K562 (cell line): ENCODE measurements around the gene KATNAL1. TPM values are rescaled to one million over a fixed set of nuclear protein-coding genes. Genes with fewer than 3 reads are reported as not detected.

Source experiments
- ATAC-seq: fragments of 200-7000 bp; cut with Tn5 transposase; 3 replicates; pipeline ENCODE4 v1.9.1; 2020; ENCODE audit warnings: moderate library complexity
- BruUV-seq: library from RNA; stranded (reverse); fragments of 400-500 nt; replicated peaks from 2 replicates; lab custom pipeline; 2021; lab: Mats Ljungman, UMichigan
- CTCF ChIA-PET: fragments of 300-600 bp; formaldehyde crosslinking; extraction: SDS; loops from one replicate; lab custom pipeline; 2021; ENCODE audit warnings: low intra/inter-chr PET ratio; lab: Yijun Ruan, JAX
- POLR2A ChIA-PET: fragments of 300-600, 350-650 bp; sonication (Branson Sonifier 250); formaldehyde crosslinking; extraction: SDS; loops from one replicate; lab custom pipeline; 2021; ENCODE audit warnings: antibody characterized with exemption, inconsistent platforms; lab: Yijun Ruan, JAX
- DNase-seq, 4 experiments: peaks; one replicate each; pipeline versions ENCODE4 v3.0.0 to v3.0.0-alpha.2; 2011 to 2018; ENCODE audit warnings: low spot score in 3 of 4, mixed read lengths in 3 of 4; ENCODE audit errors: extremely low read depth in 1 of 4
- FAIRE-seq: peaks from 2 replicates; lab custom pipeline; 2011; peaks lifted over from hg19 to GRCh38; lab: Jason Lieb, UNC
- H2AFZ ChIP-seq: 2 replicates; pipeline ENCODE4 v1.6.0; 2011; ENCODE audit warnings: low read depth, low read length, control low read depth, inconsistent platforms
- H3K27ac ChIP-seq: fragments of 200-600 bp; 3 replicates; pipeline ENCODE4 v1.8.0; 2011; ENCODE audit warnings: low read depth, mild to moderate bottlenecking, control low read depth, inconsistent platforms, low read length, moderate library complexity, mixed read lengths; ENCODE audit errors: extremely low read depth
- H3K27me3 ChIP-seq, 2 experiments: fragments of 300-600 bp in 1 of 2; 2 replicates in 1 of 2; 3 replicates in 1 of 2; pipeline versions ENCODE4 v1.6.0 to v1.8.0; 2011; ENCODE audit warnings: inconsistent platforms in 2 of 2, low read length in 2 of 2, mild to moderate bottlenecking in 1 of 2, mixed read lengths in 1 of 2, moderate library complexity in 1 of 2; ENCODE audit not compliant: control insufficient read depth in 2 of 2, insufficient read depth in 2 of 2
- H3K36me3 ChIP-seq: fragments of 300-600 bp; 3 replicates; pipeline ENCODE4 v1.8.0; 2011; ENCODE audit warnings: mild to moderate bottlenecking, low read length, inconsistent platforms; ENCODE audit not compliant: control insufficient read depth, insufficient read depth
- H3K4me1 ChIP-seq, 2 experiments: fragments of 200-600 bp in 1 of 2; replicated peaks in 1 of 2; 2 replicates in 1 of 2; 3 replicates in 1 of 2; pipeline versions ENCODE4 v1.5.1 to v1.8.0; 2011; ENCODE audit warnings: inconsistent platforms in 2 of 2, low read length in 2 of 2, mild to moderate bottlenecking in 1 of 2, mixed read lengths in 1 of 2, moderate library complexity in 1 of 2; ENCODE audit not compliant: control insufficient read depth in 2 of 2, insufficient read depth in 2 of 2
- H3K4me2 ChIP-seq: 2 replicates; pipeline ENCODE4 v1.6.1; 2011; ENCODE audit warnings: low read length, control low read depth, inconsistent platforms, mixed read lengths; ENCODE audit not compliant: insufficient read depth
- H3K4me3 ChIP-seq: fragments of 200-600 bp; sonication (generic), shearing (Covaris generic); 2 replicates; pipeline ENCODE4 v1.5.1; 2016; ENCODE audit warnings: control low read depth, inconsistent platforms
- H3K79me2 ChIP-seq: fragments of 200-600 bp; 3 replicates; pipeline ENCODE4 v1.8.0; 2011; ENCODE audit warnings: low read length, inconsistent platforms; ENCODE audit not compliant: control insufficient read depth, insufficient read depth
- H3K9ac ChIP-seq, 2 experiments: 2 replicates each; pipeline versions ENCODE4 v1.6.0 to v1.6.1; 2011; ENCODE audit warnings: low read depth in 2 of 2, low read length in 2 of 2, control low read depth in 1 of 2, inconsistent platforms in 1 of 2, mild to moderate bottlenecking in 1 of 2, mixed read lengths in 1 of 2; ENCODE audit not compliant: insufficient read depth in 1 of 2
- H3K9me1 ChIP-seq: one replicate; pipeline ENCODE4 v1.6.0; 2011; ENCODE audit warnings: inconsistent platforms, mild to moderate bottlenecking, low read length, moderate library complexity; ENCODE audit not compliant: control insufficient read depth, insufficient read depth
- H3K9me3 ChIP-seq: replicated peaks from 2 replicates; pipeline ENCODE4 v1.5.1; 2011; ENCODE audit warnings: low read depth, low read length, inconsistent platforms; ENCODE audit not compliant: control insufficient read depth, insufficient read depth
- H4K20me1 ChIP-seq: replicated peaks from 2 replicates; pipeline ENCODE4 v1.6.1; 2011; ENCODE audit warnings: low read length, inconsistent platforms, mixed read lengths; ENCODE audit not compliant: control insufficient read depth, insufficient read depth
- CREB1 ChIP-seq, 2 experiments: sonication (generic) in 1 of 2; formaldehyde crosslinking in 1 of 2; IDR thresholded peaks; 2 replicates each; pipeline versions ENCODE4 v1.6.1 to v1.8.0; 2012 to 2022; ENCODE audit warnings: inconsistent platforms in 1 of 2, mild to moderate bottlenecking in 1 of 2, missing genetic modification reagents in 1 of 2, moderate library complexity in 1 of 2
- HDAC1 ChIP-seq, 2 experiments: fragments of 450-650 bp; IDR thresholded peaks; 2 replicates each; pipeline ENCODE4 v1.6.1; 2016 to 2017; ENCODE audit warnings: inconsistent platforms in 1 of 2, mild to moderate bottlenecking in 1 of 2, moderate library complexity in 1 of 2
- HLTF ChIP-seq: fragments of 450-650 bp; IDR thresholded peaks from 2 replicates; pipeline ENCODE4 v1.6.1; 2016
- JUN ChIP-seq, 2 experiments: sonication (generic) in 1 of 2; formaldehyde crosslinking in 1 of 2; IDR thresholded peaks; 2 replicates each; pipeline versions ENCODE4 v1.6.1 to v1.8.0; 2012 to 2022; ENCODE audit warnings: borderline replicate concordance in 2 of 2, mild to moderate bottlenecking in 2 of 2, improper control_type of control experiment in 1 of 2, low read depth in 1 of 2, low read length in 1 of 2, missing genetic modification reagents in 1 of 2
- KDM5B ChIP-seq: fragments of 200-600 bp; sonication (generic); IDR thresholded peaks from 2 replicates; pipeline ENCODE4 v1.6.1; 2012; ENCODE audit warnings: low read depth, mild to moderate bottlenecking, moderate library complexity, low read length, control low read depth, inconsistent platforms; ENCODE audit not compliant: insufficient replicate concordance
- NCOA6 ChIP-seq: fragments of 450-650 bp; IDR thresholded peaks from 2 replicates; pipeline ENCODE4 v1.6.1; 2017; ENCODE audit warnings: mild to moderate bottlenecking
- TAF9B ChIP-seq: fragments of 450-650 bp; IDR thresholded peaks from 2 replicates; pipeline ENCODE4 v1.6.1; 2018; ENCODE audit warnings: mild to moderate bottlenecking; ENCODE audit not compliant: partially characterized antibody
- ZNF212 ChIP-seq: fragments of 450-650 bp; formaldehyde crosslinking; IDR thresholded peaks from 2 replicates; pipeline ENCODE4 v1.4.0; 2020; ENCODE audit warnings: mild to moderate bottlenecking
- ZNF561 ChIP-seq: fragments of 450-650 bp; formaldehyde crosslinking; conservative IDR thresholded peaks from 2 replicates; pipeline ENCODE4 v1.4.0; 2020; ENCODE audit warnings: mild to moderate bottlenecking, moderate library complexity
- WGBS: fragments of 100-300 bp; shearing (Covaris generic); methylation state at CpG from one replicate; pipeline ENCODE4 v1.1.6; 2016; ENCODE audit warnings: low coverage, mixed read lengths; ENCODE audit not compliant: insufficient coverage; ENCODE audit errors: missing lambda C conversion rate; 5-methylcytosine and 5-hydroxymethylcytosine counted together
- in situ Hi-C: fragments of 300-500 bp; cut with MboI; formaldehyde crosslinking; loops from 4 replicates; pipeline ENCODE4 v1.15.0; 2018; ENCODE audit warnings: inconsistent platforms, mixed read lengths
- intact Hi-C: fragments of 100-400 bp; cut with micrococcal nuclease; formaldehyde crosslinking; loops from 2 replicates; pipeline ENCODE4 v1.14.2; 2022
- polyA plus RNA-seq, 8 experiments: library from polyadenylated mRNA; depleted of rRNA in 4 of 8; stranded (reverse) in 5 of 8; unstranded in 3 of 8; fragments of >200 nt; fragmentation: Nextera tagmentation in 2 of 8; fragmentation: Illumina TruSeq in 1 of 8; extraction: Ambion mirVana in 2 of 8; extraction: Trizol in 1 of 8; gene quantifications; 2 replicates each; pipeline versions ENCODE4 v1.2.1 to v1.2.3, GENCODE V29; 2011 to 2014; ENCODE audit warnings: inconsistent platforms in 1 of 8, missing spikeins in 1 of 8
- total RNA-seq, 7 experiments: library from RNA; depleted of rRNA in 6 of 7; stranded (reverse); fragments of >200 nt in 6 of 7; fragmentation: Illumina TruSeq in 2 of 7; extraction: Trizol in 2 of 7; gene quantifications; 2 replicates each; pipeline versions ENCODE4 v1.2.1 to v1.2.3, GENCODE V29; 2011 to 2021; ENCODE audit warnings: low replicate concordance in 1 of 7

Gene KATNAL1
- total and polyA plus RNA-seq, 9 of the 15 experiments (the other 6 are each of a cell fraction or from before 2014, with no cell fraction given): 2.5 to 8.2 (median 5.5) TPM

DNA sequence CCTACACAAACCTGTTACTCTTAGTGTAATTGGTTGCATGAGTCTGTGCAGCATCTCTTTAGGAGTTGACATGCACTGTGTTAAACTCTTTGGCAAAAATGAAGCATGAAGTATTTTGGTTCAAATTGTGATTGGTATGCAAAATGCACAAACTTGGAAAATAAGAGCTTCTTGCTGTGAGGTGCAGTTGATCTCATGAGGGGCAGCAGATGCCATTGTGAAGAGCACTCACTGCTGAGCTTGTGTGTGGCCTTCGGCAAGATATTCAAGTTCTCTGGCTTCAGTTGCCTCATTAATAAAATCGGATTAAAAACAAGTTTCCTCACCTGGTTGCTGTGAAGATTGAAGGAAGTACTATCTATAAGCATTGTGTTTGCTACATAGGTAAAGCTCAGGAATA lies 142.3 kb downstream of the KATNAL1 start:
- Histone ChIP-seq H3K27ac (no peak overlapping the region), H3K9me3 (no peaks in the 10 kb centered on the region), H3K4me1 (no peaks in the 10 kb centered on the region), H3K79me2 (no peaks in the 10 kb centered on the region), H4K20me1 (no peaks in the 10 kb centered on the region), H3K4me2 (no peak overlapping the region), H3K9ac (no peak overlapping the region), H3K27me3 (peaks cover 3 to 30% of the 10 kb centered on the region in 2 experiments; a peak in 4 of 5 replicates), H3K9me1 (no peaks in the 10 kb centered on the region), H3K36me3 (no peaks in the 10 kb centered on the region), H2AFZ (no peak overlapping the region), H3K4me3 (no peak overlapping the region)
- 0% methylated on average over 2 of the region's 2 CpGs for WGBS
- ATAC-seq: no peak
- in situ Hi-C loops: no loop called here
- BruUV-seq: no TSS peak
- no peak for FAIRE-seq
- DNase-seq: no peak
- CTCF ChIA-PET: no interaction called here
- POLR2A ChIA-PET: interaction anchor here (0.6 kb wide), 1 partner anchor 932 kb away, joined by 3 read pairs; no protein-coding TSS in a partner anchor
- TF ChIP-seq JUN (IDR thresholded peaks at IDR 0.05; ENCODE audit: borderline replicate concordance, low read depth, low read length): no peak
- TF ChIP-seq JUN (CRISPR knock-in tag; IDR thresholded peaks at IDR 0.05; ENCODE audit: borderline replicate concordance): no peak
- TF ChIP-seq HDAC1 (IDR thresholded peaks at IDR 0.05): no peak
- TF ChIP-seq ZNF561: no peak
- no peak for TF ChIP-seq ZNF212
- no peak for TF ChIP-seq CREB1 (IDR thresholded peaks at IDR 0.05)
- TF ChIP-seq CREB1 (CRISPR knock-in tag; IDR thresholded peaks at IDR 0.05): no peak
- no peak for TF ChIP-seq NCOA6
- TF ChIP-seq KDM5B: no peak
- no peak for TF ChIP-seq HLTF
- TF ChIP-seq TAF9B: no peak
- TF ChIP-seq, all 486 proteins: peak for 0
- intact Hi-C loops: no loop called here
